ENCODE measurements around the gene SOX2. TPM values are rescaled to one million over a fixed set of nuclear protein-coding genes. Genes with fewer than 3 reads are reported as not detected.

The SOX2 gene
- total RNA-seq, 1 donor from 2014 or later: 2.9 TPM

GRCh38 chr3:181713676-181714612, 2.2 kb downstream of the SOX2 start:
- peak overlapping the region; percentile 10 for H3K27ac ChIP-seq
- H3K36me3 ChIP-seq: no peaks in the 10 kb centered on the region
- peaks cover 25% of the 10 kb centered on the region for H3K4me1 ChIP-seq
- no peak for DNase-seq (ENCODE audit: extremely low spot score in 2 of 2)
- TF ChIP-seq POLR2AphosphoS5 (IDR thresholded peaks at IDR 0.05; ENCODE audit: insufficient read depth in 1 of 2, low read depth in 1 of 2) (no peak), POLR2A (IDR thresholded peaks at IDR 0.05) (no peak), CTCF (IDR thresholded peaks at IDR 0.05) (no peak)
- H3K9me3 ChIP-seq: no peaks in the 10 kb centered on the region
- H3K27me3 ChIP-seq: peaks cover 11% of the 10 kb centered on the region
- H3K4me3 ChIP-seq: peak overlapping the region in 1 of 2 donors; percentile 48
- intact Hi-C loops (cut with DNase I): loop anchor here (5.0 to 10.0 kb wide), 2 partner anchors 541 to 968 kb away; no protein-coding TSS in a partner anchor

GRCh38 chr3:181715571-181716340, 4.0 kb downstream of the SOX2 start:
- Histone ChIP-seq H3K27ac (peak overlapping the region; percentile 7), H3K4me3 (peak overlapping the region in 1 of 2 donors; percentile 48), H3K27me3 (peaks cover 11% of the 10 kb centered on the region), H3K36me3 (no peaks in the 10 kb centered on the region), H3K4me1 (peaks cover 16% of the 10 kb centered on the region), H3K9me3 (no peaks in the 10 kb centered on the region)
- no peak for DNase-seq (ENCODE audit: extremely low spot score in 2 of 2)
- intact Hi-C loops (cut with DNase I): loop anchor here (10.0 kb wide), 1 partner anchor 539 kb away; no protein-coding TSS in a partner anchor
- TF ChIP-seq POLR2AphosphoS5 (IDR thresholded peaks at IDR 0.05; ENCODE audit: insufficient read depth in 1 of 2, low read depth in 1 of 2) (no peak), POLR2A (IDR thresholded peaks at IDR 0.05) (no peak), CTCF (IDR thresholded peaks at IDR 0.05) (no peak)

- peak overlapping the region; percentile 29 for H3K27ac ChIP-seq
- no peak overlapping the region for H3K4me3 ChIP-seq
- peaks cover 6% of the 10 kb centered on the region for H3K4me1 ChIP-seq
- no peak for DNase-seq (ENCODE audit: extremely low spot score in 2 of 2)
- intact Hi-C loops (cut with DNase I): loop anchor here (10.0 kb wide), 1 partner anchor 538 kb away; no protein-coding TSS in a partner anchor
- H3K36me3 ChIP-seq: no peaks in the 10 kb centered on the region
- TF ChIP-seq CTCF (IDR thresholded peaks at IDR 0.05) (no peak), POLR2AphosphoS5 (IDR thresholded peaks at IDR 0.05; ENCODE audit: insufficient read depth in 1 of 2, low read depth in 1 of 2) (no peak), POLR2A (IDR thresholded peaks at IDR 0.05) (no peak)
- no peaks in the 10 kb centered on the region for H3K9me3 ChIP-seq
- peaks cover 11% of the 10 kb centered on the region for H3K27me3 ChIP-seq
These were observed 5.2 kb downstream of the SOX2 start for GRCh38 chr3:181716966-181717365.

GRCh38 chr3:181717549-181718171, 5.9 kb downstream of the SOX2 start:
- Histone ChIP-seq H3K4me1 (peaks cover 1% of the 10 kb centered on the region), H3K27me3 (peaks cover 5% of the 10 kb centered on the region), H3K27ac (peak overlapping the region; percentile 29), H3K4me3 (no peak overlapping the region), H3K9me3 (no peaks in the 10 kb centered on the region), H3K36me3 (no peaks in the 10 kb centered on the region)
- TF ChIP-seq CTCF (IDR thresholded peaks at IDR 0.05): no peak
- TF ChIP-seq POLR2A (IDR thresholded peaks at IDR 0.05): no peak
- intact Hi-C loops (cut with DNase I): loop anchor here (10.0 kb wide), 1 partner anchor 537 kb away; no protein-coding TSS in a partner anchor
- no peak for DNase-seq (ENCODE audit: extremely low spot score in 2 of 2)
